ENCODE data around the gene CHID1.

Gene CHID1

DNA sequence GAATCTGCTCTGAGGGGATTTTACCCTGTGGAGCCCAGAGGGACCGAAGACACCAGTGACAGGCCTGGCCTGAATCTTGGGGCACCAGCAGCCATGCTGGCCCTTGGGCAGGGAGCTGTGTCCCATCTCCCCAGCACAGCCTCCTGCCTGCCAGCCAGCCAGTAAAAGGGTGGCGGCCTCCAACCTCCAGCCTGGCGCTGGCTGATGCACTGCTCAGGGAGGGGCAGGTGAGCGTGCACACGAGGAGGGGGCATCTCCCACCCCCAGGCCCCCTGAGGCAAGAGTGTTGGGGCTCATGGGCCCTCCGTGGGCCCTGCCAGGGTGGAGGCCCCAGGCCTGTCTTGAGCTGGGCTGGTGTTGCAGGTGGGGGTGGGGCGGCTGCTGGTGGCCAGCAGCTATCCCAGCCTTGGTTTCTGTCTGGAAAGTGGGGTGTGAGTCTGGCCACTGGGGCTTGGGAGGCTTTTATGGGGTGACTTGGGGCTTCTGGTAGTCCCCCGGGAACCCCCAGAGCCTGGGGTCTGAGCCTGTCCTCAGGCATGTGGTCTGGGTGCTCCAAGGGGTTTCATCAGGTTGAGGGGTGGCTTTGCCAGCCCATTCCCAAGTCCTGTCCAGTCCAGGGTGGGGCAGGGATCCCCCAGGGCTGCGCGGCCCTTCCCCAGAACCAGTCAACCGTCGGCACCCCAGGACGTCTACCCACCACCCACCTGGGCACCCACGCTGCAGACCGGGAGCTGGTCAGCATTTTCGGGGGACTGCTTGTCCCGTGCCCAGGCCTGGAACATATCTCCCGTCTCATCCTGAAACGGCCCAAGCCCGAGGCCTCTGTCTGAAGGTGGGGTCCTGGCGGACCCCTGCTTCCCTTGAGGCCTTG is 50.1 kb downstream of the CHID1 start:
- no peak for DNase-seq (ENCODE audit: low spot score)
- TF ChIP-seq, protein P1, sequence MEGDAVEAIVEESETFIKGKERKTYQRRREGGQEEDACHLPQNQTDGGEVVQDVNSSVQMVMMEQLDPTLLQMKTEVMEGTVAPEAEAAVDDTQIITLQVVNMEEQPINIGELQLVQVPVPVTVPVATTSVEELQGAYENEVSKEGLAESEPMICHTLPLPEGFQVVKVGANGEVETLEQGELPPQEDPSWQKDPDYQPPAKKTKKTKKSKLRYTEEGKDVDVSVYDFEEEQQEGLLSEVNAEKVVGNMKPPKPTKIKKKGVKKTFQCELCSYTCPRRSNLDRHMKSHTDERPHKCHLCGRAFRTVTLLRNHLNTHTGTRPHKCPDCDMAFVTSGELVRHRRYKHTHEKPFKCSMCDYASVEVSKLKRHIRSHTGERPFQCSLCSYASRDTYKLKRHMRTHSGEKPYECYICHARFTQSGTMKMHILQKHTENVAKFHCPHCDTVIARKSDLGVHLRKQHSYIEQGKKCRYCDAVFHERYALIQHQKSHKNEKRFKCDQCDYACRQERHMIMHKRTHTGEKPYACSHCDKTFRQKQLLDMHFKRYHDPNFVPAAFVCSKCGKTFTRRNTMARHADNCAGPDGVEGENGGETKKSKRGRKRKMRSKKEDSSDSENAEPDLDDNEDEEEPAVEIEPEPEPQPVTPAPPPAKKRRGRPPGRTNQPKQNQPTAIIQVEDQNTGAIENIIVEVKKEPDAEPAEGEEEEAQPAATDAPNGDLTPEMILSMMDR (IDR thresholded peaks at IDR 0.05; ENCODE audit: borderline replicate concordance, control extremely low read depth, extremely low read depth, insufficient read depth, missing control alignments), result no peak
- in situ Hi-C loops (cut with MboI; ENCODE audit: low sequenced_read_pairs, unreplicated experiment), result no loop called here

DNA sequence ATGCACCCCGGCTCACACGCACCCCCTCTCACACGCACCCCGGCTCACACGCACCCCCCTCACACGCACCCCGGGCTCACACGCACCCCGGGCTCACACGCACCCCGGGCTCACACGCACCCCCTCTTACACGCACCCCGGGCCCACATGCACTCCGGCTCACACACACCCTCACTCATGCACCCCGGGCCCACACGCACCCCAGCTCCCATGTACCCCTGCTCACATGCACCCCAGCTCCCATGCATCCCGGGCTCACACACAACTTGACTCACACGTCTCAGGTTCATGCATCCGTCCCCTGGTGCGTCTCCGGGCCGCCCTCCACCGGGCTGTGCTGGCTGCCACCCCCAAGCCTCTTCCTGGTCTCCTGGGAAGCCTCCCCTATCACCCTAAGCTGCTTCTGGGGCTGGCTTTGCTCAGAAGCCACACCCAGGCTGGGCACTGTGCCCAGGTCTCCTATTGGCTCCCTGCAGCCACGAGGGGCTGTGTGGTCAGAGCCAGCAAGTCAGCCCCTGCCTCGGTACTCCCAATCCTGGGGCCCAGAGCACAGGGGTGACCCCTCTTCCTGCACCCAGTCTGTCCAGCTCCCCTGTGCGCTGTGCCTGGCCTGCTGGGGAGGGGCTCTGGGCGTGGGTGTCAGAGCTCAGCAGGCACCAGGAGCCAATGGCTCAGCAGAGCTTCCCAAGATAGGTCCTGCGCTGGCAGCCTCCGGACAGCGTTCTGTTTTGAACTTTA is 51.0 kb downstream of the CHID1 start:
- TF ChIP-seq, protein P1 (IDR thresholded peaks at IDR 0.05; ENCODE audit: borderline replicate concordance, control extremely low read depth, extremely low read depth, insufficient read depth, missing control alignments), result no peak
- in situ Hi-C loops (cut with MboI; ENCODE audit: low sequenced_read_pairs, unreplicated experiment), result no loop called here
- DNase-seq (ENCODE audit: low spot score), result no peak

DNA sequence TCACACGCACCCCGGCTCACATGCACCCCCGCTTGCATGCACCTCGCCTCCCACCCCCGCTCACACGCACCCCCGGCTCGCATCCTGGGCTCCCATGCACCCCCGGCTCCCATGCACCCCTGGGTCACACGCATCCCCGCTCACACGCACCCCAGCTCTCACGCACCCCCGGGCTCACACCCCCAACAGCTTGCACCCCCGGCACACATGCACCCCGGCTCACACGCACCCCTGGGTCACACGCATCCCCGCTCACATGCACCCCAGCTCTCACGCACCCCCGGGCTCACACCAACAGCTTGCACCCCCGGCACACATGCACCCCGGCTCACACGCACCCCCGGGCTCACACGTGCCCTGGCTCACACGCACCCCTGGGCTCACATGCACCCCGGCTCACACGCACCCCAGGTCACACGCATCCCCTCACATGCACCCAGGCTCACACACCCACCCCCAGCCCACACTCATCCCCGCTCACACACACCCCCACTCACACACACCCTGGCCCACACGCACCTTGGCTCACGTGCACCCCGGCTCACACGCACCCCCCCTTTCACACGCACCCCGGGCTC is 51.8 kb downstream of the CHID1 start:
- in situ Hi-C loops (cut with MboI; ENCODE audit: low sequenced_read_pairs, unreplicated experiment), result no loop called here
- no peak for DNase-seq (ENCODE audit: low spot score)
- TF ChIP-seq, protein P1 (IDR thresholded peaks at IDR 0.05; ENCODE audit: borderline replicate concordance, control extremely low read depth, extremely low read depth, insufficient read depth, missing control alignments), result no peak

DNA sequence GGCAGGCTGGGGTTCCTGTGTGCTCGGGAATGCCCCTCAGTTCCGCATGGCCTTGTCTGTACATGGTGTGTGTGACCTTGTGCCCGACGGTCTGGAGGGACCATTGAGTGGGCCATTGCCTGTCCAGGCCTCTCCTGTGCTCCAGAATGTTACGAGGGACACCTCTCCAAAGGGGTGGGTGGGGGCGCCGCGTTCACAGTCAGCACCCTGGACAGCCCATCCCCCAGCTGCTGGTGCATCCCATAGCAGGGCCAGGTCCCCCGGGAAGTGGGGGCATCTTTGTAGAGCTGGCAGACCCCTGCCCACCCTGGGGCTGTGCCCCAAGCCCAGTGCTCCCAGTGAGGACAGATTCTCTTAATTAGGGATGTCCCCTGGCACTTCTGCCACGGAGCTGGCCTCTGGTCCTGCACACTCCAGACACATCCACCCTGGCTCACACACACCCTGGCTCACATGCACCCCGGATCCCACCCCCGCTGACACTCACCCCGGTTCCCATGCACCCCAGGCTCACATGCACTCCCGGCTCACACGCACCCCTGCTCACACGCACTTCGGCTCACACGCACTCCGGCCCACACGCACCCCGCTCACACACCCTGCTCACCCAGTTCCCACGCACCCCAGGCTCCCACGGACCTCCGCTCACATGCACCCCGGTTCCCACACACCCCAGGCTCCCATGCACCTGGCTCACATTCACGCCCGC is 52.4 kb downstream of the CHID1 start:
- in situ Hi-C loops (cut with MboI; ENCODE audit: low sequenced_read_pairs, unreplicated experiment), result no loop called here
- TF ChIP-seq, protein P1 (IDR thresholded peaks at IDR 0.05; ENCODE audit: borderline replicate concordance, control extremely low read depth, extremely low read depth, insufficient read depth, missing control alignments), result no peak
- no peak for DNase-seq (ENCODE audit: low spot score)

DNA sequence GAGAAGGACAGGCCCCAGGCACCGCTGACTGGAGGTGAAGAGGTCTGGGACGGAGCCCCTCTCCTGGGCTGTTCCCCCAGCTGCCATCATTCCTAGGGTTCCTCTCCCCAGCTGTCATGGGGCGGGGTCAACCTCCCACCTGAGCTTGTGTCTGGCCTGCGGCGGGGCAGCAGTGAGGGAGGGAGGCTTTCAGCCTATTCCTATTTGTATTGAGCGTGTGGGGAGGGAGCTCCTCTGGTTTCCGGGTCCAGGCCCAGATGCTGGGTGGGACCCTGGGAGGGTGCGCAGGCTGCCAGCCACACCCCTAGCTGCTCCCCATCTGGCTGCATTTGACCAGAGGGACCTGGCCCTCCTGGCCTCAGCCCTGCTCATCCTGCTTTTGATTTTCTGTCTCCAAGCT is 54.2 kb downstream of the CHID1 start:
- TF ChIP-seq, protein P1 (IDR thresholded peaks at IDR 0.05; ENCODE audit: borderline replicate concordance, control extremely low read depth, extremely low read depth, insufficient read depth, missing control alignments), result no peak
- DNase-seq (ENCODE audit: low spot score), result no peak
- in situ Hi-C loops (cut with MboI; ENCODE audit: low sequenced_read_pairs, unreplicated experiment), result no loop called here

DNA sequence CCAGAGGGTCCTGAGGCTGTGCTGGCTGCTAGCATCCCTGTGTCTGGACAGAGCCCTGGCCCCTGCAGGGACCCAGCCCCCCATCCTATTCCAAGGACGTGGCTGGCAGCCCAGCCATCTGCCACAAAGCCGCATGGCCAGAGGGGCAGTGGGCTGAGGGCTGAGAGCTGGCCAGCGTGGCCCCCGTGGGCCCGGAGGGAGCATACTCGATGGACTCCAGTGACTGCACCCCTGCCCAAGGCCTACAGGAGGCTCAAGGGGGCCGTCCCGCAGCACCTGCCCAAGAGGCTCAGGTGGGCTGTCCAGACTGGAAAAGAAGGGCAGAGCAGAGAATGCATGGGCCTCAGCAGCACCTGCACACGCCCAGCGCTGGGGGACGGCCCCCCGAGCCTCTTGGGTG is 54.8 kb downstream of the CHID1 start:
- DNase-seq (ENCODE audit: low spot score), result no peak
- in situ Hi-C loops (cut with MboI; ENCODE audit: low sequenced_read_pairs, unreplicated experiment), result no loop called here
- TF ChIP-seq, protein P1 (IDR thresholded peaks at IDR 0.05; ENCODE audit: borderline replicate concordance, control extremely low read depth, extremely low read depth, insufficient read depth, missing control alignments), result no peak

All from GM13976 (cell line).